HG03342 (cell line): Measurements from ENCODE around the gene KIF17.

Source experiments
- ATAC-seq: cut with Tn5 transposase; IDR thresholded peaks from one replicate; pipeline ENCODE4 v1.9.1; 2021; ENCODE audit warnings: mild to moderate bottlenecking, moderate library complexity; ENCODE audit not compliant: unreplicated experiment

The KIF17 gene

DNA sequence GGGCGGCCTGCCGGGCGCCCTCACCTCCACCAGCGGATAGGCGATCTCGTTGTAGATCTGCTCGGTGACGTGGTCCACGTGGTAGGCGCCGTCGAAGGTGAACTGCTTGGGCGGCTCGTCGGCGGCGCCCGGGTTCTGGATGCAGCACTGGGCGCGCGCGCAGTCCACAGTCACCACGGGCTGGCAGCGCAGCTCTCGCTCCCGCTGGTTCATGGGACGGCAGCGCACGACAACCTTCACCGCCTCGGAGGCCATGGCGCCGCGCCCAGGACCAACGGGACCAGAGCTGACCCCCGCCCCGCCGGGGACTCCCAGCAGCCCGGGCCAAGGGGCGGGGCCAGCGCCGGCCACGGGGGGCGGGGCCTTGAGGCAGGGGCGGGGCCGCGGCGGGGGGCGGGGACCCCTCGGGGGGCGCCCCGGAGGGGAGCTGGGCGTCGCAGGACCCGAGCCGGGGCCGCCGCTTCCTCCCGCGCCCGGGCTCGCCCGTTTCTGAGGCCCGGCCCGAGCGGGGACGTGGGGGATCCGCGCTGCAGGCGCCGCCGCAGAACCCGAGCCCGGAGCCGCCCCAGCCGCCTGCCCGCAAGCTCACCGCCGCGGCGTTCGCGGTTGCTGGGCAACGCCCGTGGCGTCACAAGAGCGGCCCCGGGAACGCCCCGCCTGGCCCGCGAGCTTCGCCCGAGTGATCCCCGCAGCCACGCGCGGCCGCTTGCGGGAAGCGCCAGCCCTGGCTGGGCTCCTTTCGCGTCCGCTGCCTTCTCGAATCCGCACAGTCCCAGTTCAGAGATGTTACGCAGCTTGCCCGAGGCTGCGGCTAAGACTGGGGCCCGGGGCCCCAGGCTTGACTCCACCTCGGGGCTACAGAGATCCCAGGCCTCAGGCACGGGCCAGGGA is at the start of gene KIF17:
Gene KIF17, minus strand, starts transcription at position 556 of the 891 bp plus-strand sequence. Its CDS starts 301 bp downstream, at position 255.
- ATAC-seq, result no peak

DNA sequence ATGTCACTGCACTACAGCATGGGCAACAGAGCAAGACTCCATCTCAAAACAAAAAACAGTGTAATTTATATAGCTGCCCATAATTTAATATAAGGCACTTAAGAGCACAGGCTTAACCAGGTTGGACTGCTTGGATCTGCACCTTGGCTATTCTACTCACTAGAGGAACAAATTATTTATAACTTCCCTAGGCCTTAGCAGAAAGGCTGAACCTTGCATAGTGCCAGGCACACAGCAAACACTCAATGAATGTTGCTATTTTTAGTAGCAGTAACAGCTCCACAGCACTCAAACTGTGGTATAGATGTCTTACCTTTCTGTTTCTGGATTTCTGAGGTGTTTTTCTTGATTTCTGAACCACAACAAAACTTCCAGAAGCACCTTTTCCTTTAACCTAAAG is 49.5 kb upstream of the KIF17 start:
- no peak for ATAC-seq

DNA sequence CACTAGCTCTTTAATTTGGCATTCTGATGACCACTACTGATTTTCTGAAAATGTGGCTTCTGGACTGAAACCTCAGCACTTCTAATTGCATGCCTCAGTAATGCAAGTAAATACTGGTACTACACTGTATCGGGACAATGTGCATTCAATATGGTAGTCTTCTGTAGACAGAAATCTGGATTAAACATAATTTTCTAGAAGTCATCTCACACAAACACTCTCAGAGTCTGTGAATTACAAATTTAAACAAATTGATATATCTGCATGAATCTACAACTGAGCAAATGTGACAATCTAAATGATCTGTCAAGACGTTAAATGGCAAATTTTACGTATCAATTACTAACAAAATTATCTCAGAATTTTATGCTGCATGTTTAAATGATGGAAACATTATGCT is 45.6 kb upstream of the KIF17 start:
- no peak for ATAC-seq

DNA sequence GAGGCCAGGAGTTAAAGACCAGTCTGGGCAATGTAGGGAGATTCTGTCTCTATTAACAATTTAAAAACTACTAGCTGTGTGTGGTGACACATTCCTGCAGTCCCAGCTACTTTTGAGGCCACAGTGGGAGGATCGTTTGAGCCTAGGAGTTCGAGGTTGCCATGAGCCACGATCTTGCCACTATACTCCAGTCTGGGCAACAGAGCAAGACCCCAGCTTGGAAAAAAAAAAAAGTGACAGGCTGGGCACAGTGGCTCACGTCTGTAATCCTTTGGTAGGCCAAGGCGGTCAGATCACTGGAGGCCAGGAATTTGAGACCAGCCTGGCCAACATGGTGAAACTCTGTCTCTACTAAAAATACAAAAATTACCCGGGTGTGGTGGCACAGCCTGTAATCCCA is 42.5 kb upstream of the KIF17 start:
- no peak for ATAC-seq

DNA sequence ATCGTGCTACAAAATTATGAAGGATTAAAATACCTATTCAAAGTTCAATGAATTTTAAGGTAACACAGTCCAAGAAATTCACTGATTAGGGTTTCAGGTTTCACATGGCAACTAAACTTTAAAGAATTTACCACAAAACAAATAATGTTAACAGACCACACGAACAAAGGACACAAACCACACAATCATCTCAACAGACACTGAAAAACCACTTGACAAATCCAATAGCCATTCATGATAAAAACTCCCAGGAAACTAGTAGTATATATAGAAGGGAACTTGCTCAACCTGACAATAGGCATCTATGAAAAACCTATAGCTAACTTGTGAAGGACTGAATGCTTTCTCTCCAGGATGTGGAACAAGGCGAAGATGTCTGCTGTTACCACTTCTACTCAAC is 35.8 kb upstream of the KIF17 start:
- ATAC-seq, result no peak

DNA sequence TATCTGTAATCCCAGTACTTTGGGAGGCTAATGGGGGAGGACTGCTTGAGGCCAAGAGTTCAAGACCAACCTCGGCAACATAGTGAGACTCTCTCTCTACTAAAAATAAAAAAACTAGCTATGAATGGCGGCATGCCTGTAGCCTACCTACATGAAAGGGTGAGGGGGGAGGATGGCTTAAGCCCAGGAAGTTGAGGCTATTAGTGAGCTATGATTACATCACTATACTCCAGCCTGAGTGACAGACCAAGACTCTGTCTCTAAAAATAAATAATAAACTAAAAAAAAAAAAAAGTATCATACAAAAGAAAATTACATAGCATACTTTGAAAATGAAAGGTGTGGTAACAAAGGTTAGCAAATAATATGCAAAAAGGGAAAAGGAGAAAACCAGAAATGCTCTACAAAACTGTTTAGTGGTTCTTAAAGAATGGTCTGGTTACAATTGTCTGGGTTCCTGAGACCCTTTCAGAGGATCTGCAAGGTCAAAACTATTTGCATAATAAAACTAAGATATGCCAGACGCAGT is 33.7 kb upstream of the KIF17 start:
- no peak for ATAC-seq

DNA sequence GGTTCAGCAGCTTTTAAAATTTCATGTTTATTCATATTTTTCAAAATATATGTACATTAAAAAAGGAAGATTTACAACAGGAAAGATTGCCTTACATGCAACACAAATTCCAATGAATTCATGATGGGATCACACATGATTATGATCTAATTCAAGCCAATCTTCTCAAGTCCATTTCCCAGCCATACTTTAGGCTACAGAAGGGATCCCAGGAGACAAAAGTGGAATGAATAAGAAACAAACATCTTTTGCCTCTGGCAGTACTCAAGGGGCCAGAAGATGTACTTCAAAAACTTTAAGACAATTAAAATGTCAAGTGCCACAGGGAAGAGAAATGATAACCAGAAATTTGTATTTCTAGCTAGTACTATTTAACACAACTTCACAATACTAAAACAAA is 24.9 kb upstream of the KIF17 start:
- no peak for ATAC-seq

DNA sequence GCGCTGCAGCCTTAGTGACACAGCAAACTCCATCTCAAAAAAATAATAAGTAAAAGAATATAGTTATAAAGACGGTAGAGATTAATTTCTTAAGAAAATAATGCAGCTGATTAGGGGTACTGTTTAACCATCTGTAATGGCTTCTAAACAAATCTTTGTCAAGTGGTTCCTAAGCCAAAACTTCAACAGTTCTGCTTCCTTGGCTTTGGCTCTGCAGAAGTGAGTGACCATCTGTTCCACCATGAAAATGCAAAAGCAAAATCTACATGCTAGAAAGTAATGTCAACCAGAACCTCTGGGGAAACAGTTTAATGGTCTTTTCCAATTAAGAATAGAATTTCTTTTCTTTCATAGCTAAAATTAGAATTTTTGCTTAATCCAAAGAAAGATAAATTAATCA is 23.0 kb upstream of the KIF17 start:
- no peak for ATAC-seq

DNA sequence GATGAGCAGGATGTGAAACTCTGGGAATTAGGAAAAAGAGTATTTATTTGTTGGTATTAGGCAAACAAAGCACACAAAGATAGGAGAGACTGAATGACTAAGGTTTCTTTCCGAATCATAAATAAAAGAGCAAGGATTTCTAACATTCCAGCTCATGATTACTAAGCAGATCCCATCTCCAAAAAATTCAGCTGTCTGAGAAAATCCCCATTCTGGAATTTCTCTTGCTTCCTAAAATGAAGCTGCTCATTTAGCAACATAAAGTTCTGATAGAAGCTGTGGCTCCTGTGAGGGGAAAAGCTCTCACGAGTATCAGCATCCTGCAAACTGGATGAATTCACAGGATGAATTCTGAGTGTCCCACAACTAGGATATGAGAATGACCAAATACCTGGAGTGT is 21.4 kb upstream of the KIF17 start:
- ATAC-seq, result no peak

DNA sequence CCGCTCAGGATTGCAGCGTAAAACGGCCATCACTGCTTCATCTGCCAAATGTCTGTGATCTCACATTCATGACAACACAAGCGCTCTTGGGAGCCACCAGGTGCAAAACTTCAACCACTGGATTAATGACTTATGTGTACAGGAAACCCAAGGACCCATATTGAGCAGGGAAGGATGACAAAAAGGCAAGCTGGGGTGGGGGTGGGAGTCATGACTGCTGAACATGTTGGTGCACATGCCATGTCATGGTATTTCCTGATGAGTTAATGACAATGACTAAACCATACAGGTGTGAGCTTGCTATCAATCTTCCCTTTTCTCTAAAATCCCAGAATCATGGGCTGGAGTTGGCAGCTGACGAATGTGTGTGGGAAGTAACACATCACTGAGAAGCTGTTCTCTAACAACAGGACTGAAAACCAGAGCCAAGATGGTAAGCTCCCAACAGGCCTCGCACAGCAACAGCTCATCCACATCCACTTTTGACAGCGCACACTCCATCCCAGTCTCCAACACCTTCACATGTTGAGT is 17.8 kb upstream of the KIF17 start:
- no peak for ATAC-seq

DNA sequence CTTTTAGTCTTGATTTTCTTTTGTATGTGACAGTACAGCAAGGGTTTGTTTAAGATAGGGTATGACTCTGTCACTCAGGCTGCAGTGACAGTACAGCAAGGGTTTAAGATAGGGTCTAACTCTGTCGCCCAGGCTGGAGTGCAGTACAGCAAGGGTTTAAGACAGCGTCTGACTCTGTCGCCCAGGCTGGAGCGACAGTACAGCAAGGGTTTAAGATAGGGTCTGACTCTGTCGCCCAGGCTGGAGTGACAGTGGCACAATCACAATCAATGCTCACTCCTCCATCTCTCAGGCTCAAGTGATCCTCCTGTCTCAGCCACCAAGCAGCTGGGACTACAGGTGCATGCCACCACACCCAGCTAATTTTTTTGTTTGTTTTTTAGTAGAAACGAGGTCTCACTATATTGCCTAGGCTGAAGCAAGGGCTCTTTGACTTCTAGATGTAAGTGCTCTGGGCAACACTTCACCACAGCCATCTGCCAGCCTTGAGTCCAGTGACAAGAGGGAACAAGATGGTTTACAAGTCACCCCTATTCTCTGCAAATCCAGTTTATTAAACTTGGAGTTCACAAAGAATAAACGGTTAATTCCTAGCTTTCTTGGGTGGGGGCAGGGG is 15.7 kb upstream of the KIF17 start:
- ATAC-seq, result no peak

DNA sequence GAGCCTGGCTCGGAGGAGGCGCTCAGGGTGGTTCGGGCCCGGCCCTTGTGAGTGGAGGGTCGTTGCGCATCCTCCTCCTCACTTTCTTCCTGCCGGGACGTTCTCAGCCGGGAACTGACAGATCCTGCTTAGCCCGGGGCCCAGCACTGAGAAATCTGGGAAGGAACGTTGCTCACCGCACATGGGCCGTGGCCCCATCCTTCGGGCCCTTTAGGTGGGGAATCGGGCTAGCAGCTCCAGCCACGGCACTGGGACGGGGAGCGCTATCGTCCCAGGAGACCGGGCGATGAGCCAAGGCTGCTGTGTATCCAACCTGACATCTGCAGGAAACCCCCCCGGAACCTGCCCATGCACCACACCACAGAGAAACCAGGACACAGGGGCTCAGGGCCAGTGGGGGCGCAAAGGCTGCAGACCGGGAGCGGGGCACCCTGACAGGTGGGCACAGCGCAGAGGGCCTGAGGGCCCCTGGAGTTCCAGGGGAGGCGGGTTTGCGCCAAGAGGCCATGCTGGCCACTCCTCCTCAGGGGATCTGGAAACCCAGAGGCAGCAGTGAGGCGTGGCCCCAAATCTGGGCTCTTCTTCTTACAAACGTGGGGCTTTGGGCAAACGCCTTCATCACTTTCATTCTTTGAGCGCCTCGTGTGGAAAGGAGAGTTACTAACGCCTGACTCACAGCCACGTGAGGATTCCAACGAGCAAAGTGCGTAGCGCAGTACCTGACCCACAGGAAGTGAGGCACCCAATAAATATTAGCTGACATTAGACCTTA is 15.0 kb upstream of the KIF17 start, which contains the start of gene SH2D5:
Gene SH2D5, minus strand, starts transcription at position 116 of the 772 bp plus-strand sequence. CDS start 4,659 bp downstream, outside the sequence.
- ATAC-seq, result peak; percentile 61

DNA sequence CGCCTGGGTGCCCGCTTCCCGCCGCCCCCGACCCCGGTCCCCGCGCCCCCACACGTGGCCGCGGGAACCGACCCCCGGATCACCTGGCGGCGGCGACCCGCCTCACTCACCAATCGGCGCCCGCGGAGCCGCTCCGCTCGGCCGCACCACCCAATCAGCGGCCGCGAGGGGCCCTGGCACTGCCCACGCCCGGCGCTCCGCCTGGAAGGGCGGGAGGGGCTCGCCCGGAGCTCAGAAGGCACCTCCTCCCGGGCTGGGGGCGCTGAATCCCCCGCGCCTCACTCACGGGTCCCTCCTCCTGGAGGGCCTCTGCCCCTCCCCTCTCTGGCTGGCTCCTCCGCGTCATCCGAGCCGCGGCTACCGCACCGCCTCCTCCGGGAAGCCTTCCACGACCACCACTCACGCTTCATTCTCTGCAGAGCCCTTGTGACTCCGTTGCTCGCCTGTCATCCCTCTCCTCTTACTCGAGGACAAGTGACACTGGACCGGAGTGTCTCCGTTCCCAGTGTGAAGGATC is 14.3 kb upstream of the KIF17 start:
- peak; percentile 42 for ATAC-seq

DNA sequence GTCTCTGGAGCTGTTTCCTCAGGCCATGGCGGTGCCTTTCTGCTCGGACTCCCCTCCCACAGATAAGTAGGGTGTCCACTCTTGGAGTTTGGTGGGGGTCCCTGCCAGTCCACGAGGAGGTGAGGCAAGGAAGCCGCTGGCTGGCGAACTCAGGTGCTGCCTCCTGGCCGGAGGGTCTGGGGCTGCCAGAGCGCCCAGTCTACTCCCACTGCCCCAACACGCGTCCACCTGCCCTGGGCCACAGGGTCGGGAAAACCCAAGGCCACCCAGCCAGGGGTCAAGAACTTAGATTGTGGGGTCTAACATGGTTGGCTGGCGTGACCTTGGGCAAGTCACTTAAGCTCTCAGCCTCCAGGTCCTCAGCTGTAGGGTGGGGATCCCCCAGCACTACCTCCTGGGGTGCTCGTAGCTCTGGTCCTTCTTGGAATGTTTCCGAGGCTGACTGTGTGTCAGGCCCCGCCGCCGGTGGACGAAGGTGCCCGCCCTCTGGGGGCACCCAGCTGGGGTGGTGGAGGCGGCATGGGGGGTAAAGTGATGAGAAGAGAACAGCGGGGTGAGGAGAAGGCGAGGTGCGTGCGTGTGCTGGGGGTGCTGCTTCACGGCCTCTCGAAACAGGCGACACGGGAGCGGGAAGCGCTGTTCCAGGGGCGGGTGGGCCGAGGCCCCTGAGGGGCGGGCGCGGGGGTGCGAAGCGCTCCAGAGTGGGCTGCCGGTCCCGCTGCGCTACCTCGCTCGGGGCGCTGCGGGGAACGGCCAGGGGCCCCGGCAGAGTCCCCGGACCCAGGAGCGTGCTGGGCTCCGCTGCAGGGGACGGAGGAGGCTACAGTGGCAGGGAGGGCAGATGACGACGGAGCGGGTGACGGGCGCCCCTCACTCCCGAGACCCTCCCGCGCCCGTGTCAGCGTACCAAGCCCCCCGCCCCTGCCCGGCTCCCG is 13.5 kb upstream of the KIF17 start:
- peak; percentile 12 for ATAC-seq

DNA sequence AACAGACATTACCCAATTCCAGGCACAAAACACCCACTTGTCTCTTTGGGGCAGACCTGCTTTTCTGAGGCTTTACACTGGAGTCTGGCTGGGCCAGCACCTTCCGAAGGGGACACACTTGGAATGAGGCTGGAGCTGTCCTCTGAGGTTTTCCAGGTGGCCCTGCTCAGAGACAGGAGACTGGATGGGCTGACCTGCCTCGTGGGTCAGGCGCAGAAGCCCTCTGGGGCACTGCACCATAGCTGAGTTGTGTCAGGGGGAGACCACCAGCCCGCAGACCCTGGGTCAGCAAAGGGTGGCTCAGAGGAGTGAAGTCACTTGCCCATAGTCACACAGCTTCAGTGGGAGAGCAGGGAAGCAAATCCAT is 12.9 kb upstream of the KIF17 start:
- ATAC-seq, result no peak

DNA sequence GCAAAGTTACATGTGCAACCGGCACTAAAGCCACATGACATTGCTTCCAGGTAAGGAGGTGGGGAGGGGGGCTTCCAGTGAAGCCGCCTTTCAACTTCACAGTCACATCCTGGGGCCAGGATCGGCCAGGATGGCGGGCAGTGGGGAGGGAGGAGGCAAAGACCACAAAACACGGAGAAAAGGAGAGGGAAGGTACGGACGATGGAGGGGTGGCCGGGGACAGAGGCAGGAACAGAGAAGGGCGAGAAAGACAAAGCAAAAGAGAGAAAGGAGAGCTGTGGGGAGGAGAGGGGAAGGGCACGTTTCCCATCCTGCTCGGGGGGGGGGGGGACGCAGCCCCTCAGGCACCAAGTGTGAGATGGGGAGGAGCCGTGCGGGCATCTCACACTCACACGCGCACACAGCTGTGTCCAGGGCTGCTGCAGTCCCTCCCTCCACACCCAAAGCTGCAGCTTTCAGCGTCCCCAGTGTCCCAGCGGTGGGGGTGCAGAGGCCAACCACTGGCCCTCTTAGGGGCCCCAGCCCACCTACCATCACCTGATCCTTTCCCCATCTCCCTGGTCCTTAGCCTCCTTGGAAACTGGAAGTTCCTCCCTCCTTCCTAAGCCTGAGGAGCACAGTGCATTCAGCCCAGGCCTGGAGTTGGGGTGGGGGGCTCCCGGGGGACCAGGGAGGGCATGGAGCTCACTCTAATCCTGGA is 12.3 kb upstream of the KIF17 start:
- no peak for ATAC-seq

DNA sequence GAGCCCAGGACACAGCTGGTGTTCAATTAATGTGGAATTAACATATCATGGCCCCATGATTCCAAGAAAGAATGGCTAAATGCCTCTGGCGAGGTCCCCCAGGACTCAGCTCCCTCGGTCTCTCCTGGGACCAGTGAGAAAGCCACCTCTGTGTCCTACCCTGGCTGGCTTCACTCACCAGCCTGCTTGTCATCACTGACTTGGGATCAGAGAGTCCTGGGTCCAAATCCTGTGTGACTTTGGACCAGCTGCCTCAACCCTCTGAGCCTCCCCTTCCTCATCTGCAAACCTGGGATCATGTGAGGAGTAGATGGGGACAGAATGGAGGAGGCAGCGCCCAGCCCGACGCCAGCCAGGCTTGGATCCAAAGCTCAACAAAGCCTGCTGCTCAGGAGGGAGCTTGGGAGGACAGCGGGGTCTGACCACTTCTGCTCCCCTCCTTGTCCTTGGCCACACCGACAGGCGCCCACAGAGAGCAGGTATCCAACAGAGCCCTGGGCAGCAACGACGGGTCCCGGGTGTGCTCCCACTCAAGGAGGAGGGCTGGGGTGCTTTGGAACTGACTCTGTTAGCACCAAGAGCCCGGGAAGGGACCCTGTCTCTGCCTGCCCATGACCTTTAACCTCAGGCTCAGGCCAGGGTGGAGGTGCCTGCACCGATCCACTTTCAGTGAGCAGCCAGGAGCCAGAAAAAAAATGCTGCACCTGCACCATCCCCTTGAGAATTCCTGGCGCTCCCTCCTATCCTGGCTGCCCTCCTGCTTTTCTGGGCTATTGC is 11.5 kb upstream of the KIF17 start:
- no peak for ATAC-seq

DNA sequence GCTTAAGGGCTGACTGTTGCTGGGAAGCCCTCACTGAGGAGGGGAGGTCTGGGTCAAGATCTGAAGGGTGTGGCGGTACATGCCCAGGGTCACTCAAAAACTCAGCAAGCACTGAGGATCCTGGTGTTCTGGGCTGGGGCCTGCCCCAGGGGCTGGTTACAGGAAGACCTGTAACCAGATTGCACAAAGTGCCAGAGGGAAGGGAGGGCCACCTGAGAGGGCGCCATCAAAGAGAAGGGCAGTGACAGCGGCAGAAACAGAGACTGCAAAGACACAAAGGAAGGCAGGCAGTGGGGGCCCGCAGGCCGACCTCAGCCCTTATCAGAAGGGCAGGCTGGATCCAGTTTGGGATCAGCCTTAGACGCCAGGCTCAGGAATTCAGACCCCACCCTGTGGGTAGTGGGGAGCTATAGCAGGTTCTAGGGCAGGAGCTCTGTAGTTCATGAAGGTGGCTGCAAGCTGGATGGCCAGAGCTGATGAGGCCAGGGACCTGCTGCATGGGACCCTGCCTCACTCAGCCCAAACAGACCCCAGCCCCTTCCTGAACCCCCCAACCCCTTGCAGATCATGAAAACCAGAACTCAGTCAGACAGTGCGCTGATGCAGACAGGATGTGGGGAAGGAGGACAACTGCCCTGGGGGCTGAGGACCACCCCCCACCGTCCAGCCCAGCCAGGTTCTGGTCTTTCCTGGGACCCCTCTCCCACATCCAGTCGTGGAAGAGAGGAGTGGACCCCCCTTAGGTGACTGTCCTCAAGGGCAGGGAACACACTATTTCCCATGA is 10.8 kb upstream of the KIF17 start:
- ATAC-seq, result no peak
